ENCODE results near the gene SMIM32.

DNA sequence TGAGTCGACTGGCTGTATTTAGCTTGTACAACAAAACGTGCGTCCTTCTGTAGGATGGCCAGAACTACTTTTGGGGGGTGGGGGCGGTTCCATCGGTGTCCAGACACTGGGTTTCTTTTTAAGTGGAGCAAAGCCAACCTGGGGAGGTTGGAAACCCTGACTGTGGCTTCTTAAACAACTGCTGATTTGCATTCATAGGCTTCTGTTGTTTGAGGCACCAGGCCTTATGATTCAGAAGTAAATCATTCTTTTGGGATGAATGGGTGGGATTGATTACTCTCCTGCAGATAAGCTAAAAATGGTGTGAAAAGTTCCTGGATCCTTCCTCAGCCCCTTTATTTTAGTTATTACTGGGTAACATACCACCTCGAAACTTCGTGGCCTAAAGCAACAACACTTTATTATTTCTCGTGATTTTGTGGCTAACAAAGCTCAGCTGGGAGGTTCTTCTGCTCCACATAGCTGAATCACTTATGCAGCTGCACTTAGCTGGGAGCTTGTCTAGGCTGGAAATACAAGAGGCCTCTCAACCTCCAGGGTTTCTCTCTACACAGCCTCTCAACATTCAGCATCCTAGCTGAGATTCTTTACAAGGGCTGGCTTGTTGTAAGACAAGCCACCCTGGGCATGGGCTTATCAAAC is 12.2 kb upstream of the SMIM32 start:
- TF ChIP-seq, protein P1, sequence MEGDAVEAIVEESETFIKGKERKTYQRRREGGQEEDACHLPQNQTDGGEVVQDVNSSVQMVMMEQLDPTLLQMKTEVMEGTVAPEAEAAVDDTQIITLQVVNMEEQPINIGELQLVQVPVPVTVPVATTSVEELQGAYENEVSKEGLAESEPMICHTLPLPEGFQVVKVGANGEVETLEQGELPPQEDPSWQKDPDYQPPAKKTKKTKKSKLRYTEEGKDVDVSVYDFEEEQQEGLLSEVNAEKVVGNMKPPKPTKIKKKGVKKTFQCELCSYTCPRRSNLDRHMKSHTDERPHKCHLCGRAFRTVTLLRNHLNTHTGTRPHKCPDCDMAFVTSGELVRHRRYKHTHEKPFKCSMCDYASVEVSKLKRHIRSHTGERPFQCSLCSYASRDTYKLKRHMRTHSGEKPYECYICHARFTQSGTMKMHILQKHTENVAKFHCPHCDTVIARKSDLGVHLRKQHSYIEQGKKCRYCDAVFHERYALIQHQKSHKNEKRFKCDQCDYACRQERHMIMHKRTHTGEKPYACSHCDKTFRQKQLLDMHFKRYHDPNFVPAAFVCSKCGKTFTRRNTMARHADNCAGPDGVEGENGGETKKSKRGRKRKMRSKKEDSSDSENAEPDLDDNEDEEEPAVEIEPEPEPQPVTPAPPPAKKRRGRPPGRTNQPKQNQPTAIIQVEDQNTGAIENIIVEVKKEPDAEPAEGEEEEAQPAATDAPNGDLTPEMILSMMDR (IDR thresholded peaks at IDR 0.05; ENCODE audit: poor library complexity), result no peak
- TF ChIP-seq EZH2phosphoT487 (IDR thresholded peaks at IDR 0.05; ENCODE audit: low read depth, severe bottlenecking, unreplicated experiment), result no peak
